Peyer's patch (tissue), 4 donors: ENCODE data around the gene CD300LB.

ENCODE experiments used
- CTCF ChIP-seq, 6 experiments: fragments of 450-650 bp in 4 of 6; fragments of 200-600 bp in 2 of 6; sonication (generic) in 1 of 6; IDR thresholded peaks; one replicate each; pipeline ENCODE4 v1.5.1; 2017 to 2019; ENCODE audit warnings: antibody characterized with exemption in 6 of 6, mild to moderate bottlenecking in 3 of 6, moderate library complexity in 1 of 6
- POLR2A ChIP-seq, 2 donors: fragments of 450-650 bp; IDR thresholded peaks; one replicate each; pipeline ENCODE4 v1.5.1; 2017; ENCODE audit warnings: antibody characterized with exemption in 2 of 2, mild to moderate bottlenecking in 2 of 2, moderate library complexity in 2 of 2

DNA sequence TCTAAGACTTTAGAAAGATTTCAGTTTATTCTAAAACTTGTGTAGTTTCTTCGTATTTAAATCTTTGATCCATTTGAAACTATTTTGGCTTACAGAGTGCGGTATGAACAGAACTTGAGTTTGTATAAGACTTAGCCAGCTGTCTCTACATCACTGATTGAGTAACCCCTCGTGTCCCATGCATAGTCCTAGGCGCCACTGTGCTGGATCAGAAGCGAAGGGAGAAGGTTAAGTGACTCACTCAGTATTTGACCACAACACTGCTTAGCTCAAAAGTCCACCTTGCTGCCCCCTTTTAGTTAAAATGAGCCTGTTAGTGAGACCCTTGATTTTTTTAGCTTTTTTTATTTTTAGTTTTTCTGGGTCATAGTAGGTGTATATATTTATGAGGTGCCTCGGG, 28.4 kb downstream of the CD300LB start:
- no peak for TF ChIP-seq CTCF (IDR thresholded peaks at IDR 0.05)
- no peak for TF ChIP-seq POLR2A (IDR thresholded peaks at IDR 0.05)
